Activated CD4-positive, alpha-beta T cell treated with anti-CD3 and anti-CD28 coated beads, Interleukin-2, amount 50 U/mL, for 16 hours (primary cell): ENCODE data around the gene FAM107A.

ENCODE experiments used
- DNase-seq: peaks from one replicate; pipeline ENCODE4 v3.0.0-alpha.2; 2020

The FAM107A gene, protein sequence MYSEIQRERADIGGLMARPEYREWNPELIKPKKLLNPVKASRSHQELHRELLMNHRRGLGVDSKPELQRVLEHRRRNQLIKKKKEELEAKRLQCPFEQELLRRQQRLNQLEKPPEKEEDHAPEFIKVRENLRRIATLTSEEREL

DNA sequence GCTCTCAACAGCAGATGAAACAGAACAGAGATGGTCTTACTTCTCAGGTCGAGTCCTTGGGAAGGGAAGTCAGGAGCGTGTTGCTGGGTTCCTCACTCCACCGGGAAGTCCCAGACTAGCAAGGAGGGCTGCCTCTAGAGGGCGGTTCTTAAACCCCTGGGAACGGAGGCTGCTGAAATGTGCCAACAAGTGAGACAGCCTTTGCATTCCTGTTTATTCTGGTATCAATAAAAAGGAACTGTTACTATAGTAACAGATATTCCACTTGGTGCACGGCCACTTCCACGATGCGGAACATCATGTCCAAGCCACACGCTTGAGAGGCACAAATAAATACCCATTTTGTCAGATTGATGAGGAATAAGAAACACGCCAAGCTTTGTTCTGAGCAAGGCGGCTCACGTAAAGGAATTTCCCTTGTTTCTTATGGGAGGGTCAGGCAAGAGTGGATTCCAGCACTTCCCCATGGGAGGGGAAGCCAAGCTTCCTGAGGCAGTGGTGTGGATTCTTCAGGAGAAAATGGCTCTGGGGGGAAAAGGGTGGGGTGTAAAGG lies at the start of gene FAM107A:
Gene FAM107A, minus strand, starts transcription at position 123 of the 553 bp plus-strand sequence. CDS start 7,531 bp downstream, outside the sequence.
- DNase-seq: no peak

DNA sequence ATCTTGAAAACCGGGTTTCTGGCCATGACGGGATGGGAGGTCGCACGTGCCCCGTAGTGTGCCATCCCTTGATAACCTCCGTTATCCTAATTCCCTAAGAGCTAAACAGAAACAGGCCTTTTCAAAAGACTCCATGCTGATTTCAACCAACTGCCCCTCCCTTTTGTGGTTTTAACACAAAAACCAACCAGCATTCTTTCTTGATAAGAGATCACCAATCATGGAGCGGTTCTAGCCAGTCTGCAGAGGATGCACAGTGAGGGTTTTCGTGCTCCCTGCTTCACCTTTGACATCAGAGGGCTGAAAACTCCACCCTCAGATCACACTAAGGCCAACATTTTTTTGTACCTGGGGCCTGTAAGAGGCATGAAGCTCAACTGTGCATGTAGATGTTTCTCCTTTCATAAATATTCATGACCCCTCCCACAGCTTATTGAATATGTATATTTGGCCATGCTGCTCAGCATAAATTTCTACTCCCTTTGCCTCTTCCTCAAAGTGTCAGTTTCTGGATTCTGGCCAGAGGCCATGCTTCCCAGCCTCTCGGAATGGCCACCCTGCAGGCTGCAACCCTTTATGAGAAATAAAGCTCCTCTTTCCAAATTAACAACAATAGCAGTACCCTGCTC lies 48.1 kb upstream of the FAM107A start:
- DNase-seq: no peak

DNA sequence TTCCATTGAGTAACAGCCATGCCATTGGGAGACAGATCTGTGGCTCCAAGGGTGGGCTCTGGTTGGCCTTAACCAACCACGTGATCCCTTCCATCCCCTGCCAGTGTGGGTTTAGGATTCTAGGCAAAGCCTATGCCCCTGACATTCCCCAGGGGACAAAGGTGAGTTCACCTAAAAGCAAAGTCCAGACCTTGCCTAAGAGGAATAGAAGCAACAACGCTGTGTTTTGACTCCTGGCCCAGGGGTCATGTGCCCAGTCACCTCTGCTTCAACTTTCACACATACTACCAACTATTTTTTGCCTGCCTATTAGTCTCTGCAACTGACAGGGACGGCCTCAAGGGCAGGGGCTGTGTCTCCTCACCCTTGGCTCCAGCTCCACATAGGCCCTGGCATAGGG lies 47.4 kb upstream of the FAM107A start:
- no peak for DNase-seq

- no peak for DNase-seq
Observed at GRCh38 chr3:58623961-58624360, 46.8 kb upstream of the FAM107A start.

DNA sequence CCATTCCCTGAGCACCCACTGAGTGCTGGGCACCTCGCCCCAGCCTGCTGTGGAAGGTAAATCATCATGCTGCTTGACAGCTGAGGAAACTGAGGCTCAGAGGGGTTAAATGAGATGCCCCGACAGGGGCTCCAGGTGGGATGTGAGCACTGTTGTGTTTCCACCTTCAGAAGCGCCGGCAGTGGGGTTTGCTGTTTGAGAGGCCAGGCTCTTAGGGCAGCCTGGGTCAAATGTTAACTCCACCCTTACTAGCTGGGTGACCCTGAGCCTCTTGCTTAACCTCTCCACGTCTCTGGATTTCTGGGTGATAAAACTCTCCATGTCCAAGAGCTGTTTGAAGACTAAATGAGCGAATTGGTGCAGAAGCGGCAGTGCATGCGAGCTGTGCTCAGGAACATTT lies 46.3 kb upstream of the FAM107A start:
- no peak for DNase-seq

GRCh38 chr3:58622892-58623291 lies 45.7 kb upstream of the FAM107A start:
- no peak for DNase-seq

DNA sequence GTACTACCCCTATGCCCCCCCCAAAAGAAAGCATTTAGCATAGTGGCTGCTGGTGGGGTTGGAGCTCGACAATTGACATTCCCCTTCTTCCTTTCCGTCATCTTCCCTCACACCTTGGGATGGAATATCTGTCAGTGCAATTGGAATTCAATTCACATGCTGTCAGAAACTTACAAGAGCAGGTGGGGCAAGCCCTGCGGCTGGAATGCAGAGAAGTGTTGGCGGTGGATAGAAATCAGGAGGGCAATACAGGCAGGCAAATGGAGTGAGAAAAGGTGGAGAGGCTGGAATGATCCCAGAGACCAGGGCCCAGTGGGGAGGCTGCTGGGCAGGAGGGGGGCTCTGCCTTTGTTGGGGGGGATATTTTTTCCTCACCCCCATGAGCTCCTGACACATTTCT lies 45.2 kb upstream of the FAM107A start:
- DNase-seq: no peak

GRCh38 chr3:58621086-58621830 lies 44.1 kb upstream of the FAM107A start:
- no peak for DNase-seq

- no peak for DNase-seq
Observed at GRCh38 chr3:58620421-58620820, 43.2 kb upstream of the FAM107A start.

DNA sequence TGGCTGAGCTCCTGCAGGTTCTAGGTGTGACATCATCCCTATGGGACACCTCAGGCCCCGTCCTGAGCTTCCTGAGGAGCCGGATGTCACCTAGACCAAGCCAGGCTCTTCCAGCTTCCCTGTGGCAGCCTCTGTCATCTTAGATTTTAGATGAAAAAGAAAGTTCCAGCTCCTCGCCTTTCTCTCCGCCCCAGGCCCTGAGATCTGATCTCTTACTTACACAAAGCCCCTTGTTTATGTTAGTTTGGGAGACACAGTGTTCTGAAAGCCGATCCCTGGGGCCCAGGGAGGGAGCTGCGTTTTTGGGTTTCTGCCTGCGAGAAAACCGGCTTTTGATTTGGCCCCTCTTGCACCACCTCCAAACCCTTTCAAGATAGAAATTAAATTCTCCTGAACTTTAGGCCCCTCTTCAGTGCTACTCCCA lies 40.2 kb upstream of the FAM107A start:
- no peak for DNase-seq

- no peak for DNase-seq
Observed at GRCh38 chr3:58613236-58614132, 36.3 kb upstream of the FAM107A start.

DNA sequence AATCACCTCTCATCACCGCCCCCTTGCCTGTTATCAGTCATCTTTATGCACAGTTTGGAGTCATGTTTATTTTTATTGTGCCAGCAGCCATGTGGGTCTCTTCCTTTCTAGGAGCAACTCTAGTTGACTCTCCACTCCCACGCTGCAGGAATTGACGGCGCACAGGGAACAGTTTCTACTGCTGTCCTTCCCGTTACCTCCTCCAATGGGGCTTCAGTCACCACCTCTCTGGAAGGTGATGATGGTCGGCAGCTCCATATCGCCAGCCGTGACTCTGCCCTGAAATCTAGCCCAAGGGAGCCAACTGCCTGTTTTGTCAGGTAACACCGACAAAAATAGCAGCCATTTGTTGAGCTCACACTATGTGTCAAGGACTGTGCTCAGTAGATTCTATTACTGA lies 35.6 kb upstream of the FAM107A start:
- DNase-seq: no peak

- peak; percentile 73 for DNase-seq
Observed at GRCh38 chr3:58609990-58610389, 32.8 kb upstream of the FAM107A start.

DNA sequence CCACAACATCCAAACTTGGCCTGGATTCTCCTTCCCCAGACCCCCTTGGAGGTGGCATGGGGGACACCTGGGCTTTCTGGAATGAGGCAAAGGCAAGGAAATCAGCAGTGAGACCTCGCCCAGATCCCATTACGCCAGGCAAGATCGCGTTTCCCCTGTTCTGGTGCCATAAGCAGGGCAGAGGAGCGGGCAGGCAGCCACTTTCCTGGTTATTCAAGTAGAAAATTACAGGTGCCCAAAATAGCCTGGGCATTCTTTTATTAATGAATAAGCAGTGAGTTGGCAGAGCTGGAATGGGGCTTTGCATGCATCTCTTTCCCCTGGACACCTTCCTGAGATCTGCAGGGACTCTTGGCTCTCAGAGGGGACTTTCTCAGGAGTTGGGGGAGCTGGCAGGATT lies 31.5 kb upstream of the FAM107A start:
- DNase-seq: no peak

GRCh38 chr3:58607816-58608215 lies 30.6 kb upstream of the FAM107A start:
- peak; percentile 80 for DNase-seq

DNA sequence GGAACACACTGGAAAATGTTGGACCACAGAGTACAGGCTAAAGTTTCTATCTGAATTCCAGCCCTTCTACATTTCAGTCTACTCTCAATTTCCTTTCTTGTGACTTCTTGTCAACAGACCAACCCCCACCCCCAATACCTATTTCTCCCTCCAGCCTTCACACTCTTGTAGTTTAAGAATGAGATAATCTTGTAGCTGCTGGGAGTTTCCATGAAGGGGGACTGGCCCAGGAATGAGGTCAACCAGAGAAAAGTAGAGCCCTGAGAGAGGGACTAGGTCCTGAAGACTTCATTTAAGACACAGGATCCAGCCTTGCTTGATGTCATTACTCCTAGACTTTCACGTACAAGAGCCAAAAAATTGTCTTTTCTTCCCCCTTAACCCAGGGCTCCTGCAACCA lies 29.5 kb upstream of the FAM107A start:
- DNase-seq: no peak

DNA sequence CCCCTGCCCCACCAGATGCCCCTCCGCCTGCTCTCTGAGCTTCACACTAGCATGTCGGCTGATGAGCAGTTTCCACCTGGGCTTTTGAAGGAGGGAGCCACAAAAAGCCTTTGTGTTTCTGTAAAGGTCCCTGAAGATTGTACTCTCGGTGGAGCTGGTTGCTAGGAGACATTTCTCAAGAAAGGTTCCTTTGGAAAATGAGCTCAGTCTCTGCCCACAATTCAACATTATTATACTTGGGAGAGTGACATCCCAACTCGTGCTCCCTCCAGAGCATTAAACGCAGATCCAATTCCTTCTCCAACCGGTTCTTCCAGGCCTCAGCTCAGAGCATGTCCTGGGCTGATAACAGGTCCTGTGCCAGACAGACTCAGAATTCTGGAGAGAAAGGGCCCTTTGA lies 26.8 kb upstream of the FAM107A start:
- DNase-seq: no peak

- no peak for DNase-seq
Observed at GRCh38 chr3:58603606-58604005, 26.4 kb upstream of the FAM107A start.

GRCh38 chr3:58597770-58598310 lies 20.6 kb upstream of the FAM107A start:
- DNase-seq: no peak

GRCh38 chr3:58596834-58597518 lies 19.8 kb upstream of the FAM107A start:
- no peak for DNase-seq

GRCh38 chr3:58594117-58594516 lies 16.9 kb upstream of the FAM107A start:
- no peak for DNase-seq
